ENCODE data around the gene ZNF584.
A peak's percentile ranks its signal among the peaks of the same experiment; 100 is the strongest.
"Not testable (repeated sequence)": the region's sequence is repeated elsewhere in the genome, so short reads cannot be mapped to it uniquely, and the experiment has no call there.

The ZNF584 gene

DNA sequence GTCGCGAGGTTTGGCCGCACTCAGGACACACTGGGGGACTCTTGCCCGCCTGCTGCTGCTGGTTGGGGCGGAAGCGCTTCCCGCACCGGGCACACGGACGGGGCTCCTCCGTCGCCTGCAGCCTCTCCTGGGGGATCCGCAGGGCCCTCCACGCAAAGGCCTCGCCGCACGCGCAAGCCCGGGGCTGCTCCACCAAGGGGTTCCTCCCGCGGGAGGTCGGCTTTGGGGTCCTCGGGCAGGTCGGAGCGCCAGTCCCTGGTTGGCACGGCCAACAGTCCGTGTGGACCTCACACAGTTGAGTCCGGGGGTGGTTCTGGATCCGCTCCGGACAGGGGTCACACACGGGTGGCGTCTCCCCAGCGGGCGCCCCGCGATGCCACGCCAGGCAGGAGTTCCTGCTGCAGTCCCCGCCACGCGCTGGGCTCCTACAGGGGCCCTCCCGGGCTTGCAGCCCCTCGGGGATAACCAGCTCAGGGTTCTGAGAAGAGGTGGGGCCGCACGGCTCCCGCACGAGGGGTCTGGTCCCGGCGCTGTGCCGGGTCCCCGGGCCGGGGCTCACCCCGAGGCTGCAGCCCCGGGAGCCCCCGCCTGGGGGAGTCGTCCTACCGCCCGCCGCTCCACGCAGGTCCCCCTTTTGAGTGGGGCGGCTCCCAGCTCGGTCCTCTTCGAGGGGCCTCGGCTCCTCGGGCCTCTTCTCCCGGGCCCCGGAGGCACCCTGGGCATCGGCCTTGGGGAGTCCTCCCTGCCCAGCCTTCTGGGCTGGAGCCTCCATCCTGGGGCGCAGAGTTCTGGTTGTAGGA lies 39.7 kb upstream of the ZNF584 start:
- Histone ChIP-seq H3K4me1 (ENCODE audit: insufficient read depth, insufficient read length) (peaks cover 4% of the 10 kb centered on the region), H3K9ac (ENCODE audit: insufficient read length, low read depth) (no peak overlapping the region), H3K9me3 (ENCODE audit: insufficient read depth, low read length) (no peaks in the 10 kb centered on the region), H3K27me3 (ENCODE audit: insufficient read depth, insufficient read length) (no peaks in the 10 kb centered on the region), H3K36me3 (ENCODE audit: insufficient read depth, insufficient read length, low read length) (peaks cover 17% of the 10 kb centered on the region), H3K4me3 (ENCODE audit: insufficient read length, low read depth) (no peak overlapping the region)
- TF ChIP-seq SUZ12 (IDR thresholded peaks at IDR 0.05; ENCODE audit: extremely low read depth, insufficient read depth, insufficient read length), result no peak
- no peak for TF ChIP-seq ZNF274 (IDR thresholded peaks at IDR 0.05; ENCODE audit: low read depth, low read length)
- no peak for TF ChIP-seq YY1 (IDR thresholded peaks at IDR 0.05; ENCODE audit: insufficient read depth, insufficient read length)
- no peak for DNase-seq (ENCODE audit: low read depth, low spot score)

DNA sequence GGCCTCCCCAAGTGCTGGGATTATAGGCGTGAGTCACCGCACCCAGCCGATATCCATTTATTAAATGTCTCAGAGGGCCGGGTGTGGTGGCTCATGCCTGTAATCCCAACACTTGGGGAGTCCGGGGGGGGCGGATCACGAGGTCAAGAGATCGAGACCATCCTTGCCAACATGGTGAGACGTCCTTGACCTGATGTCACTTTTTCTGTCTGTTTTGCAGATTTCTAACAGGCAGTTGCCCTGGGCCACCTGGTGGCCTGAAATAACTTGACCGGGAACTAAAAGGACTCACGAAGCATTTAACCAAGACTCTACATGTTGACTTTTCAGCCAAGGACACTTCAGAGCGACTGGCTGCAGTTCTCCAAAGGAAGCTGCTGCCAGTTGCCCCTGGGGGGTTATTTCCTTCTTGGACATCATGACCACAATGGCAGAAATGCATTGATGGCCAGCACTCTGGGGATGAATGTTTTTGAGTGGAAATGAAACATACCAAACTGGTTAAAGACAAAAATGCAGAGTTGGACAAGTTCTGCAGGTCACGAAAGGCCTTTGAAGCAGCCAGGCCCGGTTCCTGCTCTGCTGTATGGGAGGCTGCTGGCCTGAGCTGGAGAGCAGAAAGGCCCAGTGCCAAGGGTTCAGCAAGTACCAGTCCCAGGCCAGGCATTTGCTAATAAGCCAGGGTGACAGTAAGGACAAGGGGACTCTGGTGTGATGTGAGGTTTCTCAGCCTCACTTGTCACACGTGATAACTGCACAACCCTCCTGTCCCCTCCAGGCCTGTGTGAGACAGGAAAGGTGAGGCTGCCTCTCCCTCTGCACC lies 35.9 kb upstream of the ZNF584 start:
- H3K9ac ChIP-seq (ENCODE audit: insufficient read length, low read depth), result no peak overlapping the region
- no peak for TF ChIP-seq SUZ12 (IDR thresholded peaks at IDR 0.05; ENCODE audit: extremely low read depth, insufficient read depth, insufficient read length)
- no peak for TF ChIP-seq ZNF274 (IDR thresholded peaks at IDR 0.05; ENCODE audit: low read depth, low read length)
- TF ChIP-seq YY1 (IDR thresholded peaks at IDR 0.05; ENCODE audit: insufficient read depth, insufficient read length), result no peak
- no peak for DNase-seq (ENCODE audit: low read depth, low spot score)

DNA sequence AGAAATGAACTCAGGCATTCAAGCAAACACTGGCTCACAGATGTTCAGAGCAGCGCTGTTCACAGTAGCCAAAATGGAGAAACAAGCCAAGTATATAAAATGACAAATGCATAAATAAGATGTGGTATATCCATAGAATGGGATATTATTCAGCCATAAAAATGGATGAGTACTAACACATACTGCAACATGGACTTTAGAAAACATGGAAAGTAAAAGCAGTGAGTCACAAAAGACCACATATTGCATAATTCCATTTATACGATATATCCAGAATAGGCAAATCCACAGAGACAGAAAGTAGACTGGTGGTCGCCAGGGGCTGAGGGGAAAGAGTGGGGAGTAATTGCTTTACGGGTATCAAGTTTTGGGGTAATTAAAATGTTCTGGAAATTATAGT lies 34.2 kb upstream of the ZNF584 start:
- H3K9ac ChIP-seq (ENCODE audit: insufficient read length, low read depth), result no peak overlapping the region
- no peaks in the 10 kb centered on the region for H3K36me3 ChIP-seq (ENCODE audit: insufficient read depth, insufficient read length, low read length)
- H3K4me3 ChIP-seq (ENCODE audit: insufficient read length, low read depth), result no peak overlapping the region
- no peaks in the 10 kb centered on the region for H3K27me3 ChIP-seq (ENCODE audit: insufficient read depth, insufficient read length)
- TF ChIP-seq ZNF274 (IDR thresholded peaks at IDR 0.05; ENCODE audit: low read depth, low read length) (no peak), YY1 (IDR thresholded peaks at IDR 0.05; ENCODE audit: insufficient read depth, insufficient read length) (no peak), SUZ12 (IDR thresholded peaks at IDR 0.05; ENCODE audit: extremely low read depth, insufficient read depth, insufficient read length) (no peak)
- peaks cover 5% of the 10 kb centered on the region for H3K4me1 ChIP-seq (ENCODE audit: insufficient read depth, insufficient read length)
- DNase-seq (ENCODE audit: low read depth, low spot score), result no peak
- no peaks in the 10 kb centered on the region for H3K9me3 ChIP-seq (ENCODE audit: insufficient read depth, low read length)

More for the DNA sequence above, 35.9 kb upstream of the ZNF584 start:
- peaks cover 5% of the 10 kb centered on the region for H3K36me3 ChIP-seq (ENCODE audit: insufficient read depth, insufficient read length, low read length)
- no peaks in the 10 kb centered on the region for H3K27me3 ChIP-seq (ENCODE audit: insufficient read depth, insufficient read length)
- H3K9me3 ChIP-seq (ENCODE audit: insufficient read depth, low read length), result no peaks in the 10 kb centered on the region
- H3K4me1 ChIP-seq (ENCODE audit: insufficient read depth, insufficient read length), result peaks cover 3% of the 10 kb centered on the region
- no peak overlapping the region for H3K4me3 ChIP-seq (ENCODE audit: insufficient read length, low read depth)

DNA sequence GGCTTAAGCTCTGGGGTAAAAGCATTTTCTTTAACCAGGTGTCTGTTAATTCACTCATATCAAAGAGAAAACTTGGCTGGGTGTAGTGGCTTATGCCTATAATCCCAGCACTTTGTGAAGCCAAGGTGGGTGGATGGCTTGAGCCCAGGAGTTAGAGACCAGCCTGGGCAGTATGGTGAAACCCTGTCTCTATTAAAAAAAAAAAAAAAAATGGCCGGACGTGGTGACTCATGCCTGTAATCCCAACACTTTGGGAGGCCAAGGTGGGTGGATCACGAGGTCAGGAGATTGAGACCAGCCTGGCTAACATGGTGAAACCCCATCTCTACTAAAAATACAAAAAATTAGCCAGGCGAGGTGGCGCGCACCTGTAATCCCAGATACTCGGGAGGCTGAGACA lies 31.7 kb upstream of the ZNF584 start:
- not testable (repeated sequence) for H3K36me3 ChIP-seq (ENCODE audit: insufficient read depth, insufficient read length, low read length); H3K4me3 ChIP-seq (ENCODE audit: insufficient read length, low read depth); H3K9me3 ChIP-seq (ENCODE audit: insufficient read depth, low read length); H3K9ac ChIP-seq (ENCODE audit: insufficient read length, low read depth); DNase-seq (ENCODE audit: low read depth, low spot score); H3K4me1 ChIP-seq (ENCODE audit: insufficient read depth, insufficient read length); H3K27me3 ChIP-seq (ENCODE audit: insufficient read depth, insufficient read length)

DNA sequence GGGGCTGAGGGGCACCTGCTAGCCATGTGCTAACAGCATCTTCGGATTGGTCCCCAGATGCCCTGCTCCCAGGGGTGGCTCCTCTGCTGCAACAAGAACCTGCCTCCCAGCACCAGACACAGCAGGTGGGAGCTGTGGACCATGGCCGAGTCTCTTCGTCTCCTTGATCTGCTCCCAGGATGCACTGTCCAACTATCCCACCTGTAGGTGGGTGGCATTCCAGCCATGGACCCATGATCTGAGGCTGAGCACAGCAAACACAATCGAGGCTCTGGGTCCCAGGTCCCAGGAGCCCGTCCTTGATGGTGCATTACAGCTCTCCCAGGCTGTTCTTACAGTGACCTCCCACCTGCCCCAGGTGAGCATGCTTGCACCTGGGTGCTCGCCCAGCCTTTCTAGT lies 29.2 kb upstream of the ZNF584 start:
- Histone ChIP-seq H3K9ac (ENCODE audit: insufficient read length, low read depth) (no peak overlapping the region), H3K36me3 (ENCODE audit: insufficient read depth, insufficient read length, low read length) (no peaks in the 10 kb centered on the region), H3K4me1 (ENCODE audit: insufficient read depth, insufficient read length) (peaks cover 4% of the 10 kb centered on the region), H3K9me3 (ENCODE audit: insufficient read depth, low read length) (no peaks in the 10 kb centered on the region), H3K27me3 (ENCODE audit: insufficient read depth, insufficient read length) (no peaks in the 10 kb centered on the region), H3K4me3 (ENCODE audit: insufficient read length, low read depth) (no peak overlapping the region)
- TF ChIP-seq SUZ12 (IDR thresholded peaks at IDR 0.05; ENCODE audit: extremely low read depth, insufficient read depth, insufficient read length) (no peak), ZNF274 (IDR thresholded peaks at IDR 0.05; ENCODE audit: low read depth, low read length) (no peak), YY1 (IDR thresholded peaks at IDR 0.05; ENCODE audit: insufficient read depth, insufficient read length) (no peak)
- DNase-seq (ENCODE audit: low read depth, low spot score), result no peak

DNA sequence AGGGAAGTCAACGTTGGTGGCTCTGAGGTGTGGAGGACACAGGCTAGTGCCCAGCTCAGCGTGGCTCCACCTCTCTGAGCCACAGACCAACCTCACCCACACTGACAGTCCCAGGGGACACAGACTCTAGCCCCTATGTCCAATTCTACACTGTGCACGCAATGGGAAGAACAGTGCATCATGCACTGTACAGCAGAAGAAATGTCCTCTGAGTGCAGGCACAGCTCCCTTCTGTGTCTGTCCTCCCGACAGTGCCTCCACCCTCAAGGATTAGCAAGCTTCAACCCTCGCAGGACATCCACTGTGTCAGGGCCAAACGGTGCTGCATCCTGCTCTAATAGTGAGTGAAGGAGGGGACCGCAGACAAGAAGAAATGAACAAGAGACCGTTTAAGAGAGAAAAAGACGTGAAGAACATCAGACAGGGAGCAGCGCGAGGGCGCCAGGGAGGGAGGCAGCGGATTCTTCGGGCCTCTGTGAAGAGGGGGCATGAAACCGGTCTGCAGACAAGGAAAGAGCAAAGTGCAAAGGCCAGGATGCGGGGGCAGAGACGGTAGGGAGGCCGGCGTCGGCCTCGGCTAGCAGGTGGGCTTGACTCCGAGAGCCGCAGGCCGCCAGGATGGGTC lies 28.3 kb upstream of the ZNF584 start:
- Histone ChIP-seq H3K9me3 (ENCODE audit: insufficient read depth, low read length) (no peaks in the 10 kb centered on the region), H3K4me1 (ENCODE audit: insufficient read depth, insufficient read length) (peaks cover 6% of the 10 kb centered on the region)

More for the DNA sequence above, 28.3 kb upstream of the ZNF584 start:
- Histone ChIP-seq H3K4me3 (ENCODE audit: insufficient read length, low read depth) (peak overlapping the region; percentile 72), H3K27me3 (ENCODE audit: insufficient read depth, insufficient read length) (no peaks in the 10 kb centered on the region), H3K9ac (ENCODE audit: insufficient read length, low read depth) (peak overlapping the region; percentile 94), H3K36me3 (ENCODE audit: insufficient read depth, insufficient read length, low read length) (no peaks in the 10 kb centered on the region)
- no peak for DNase-seq (ENCODE audit: low read depth, low spot score)
- TF ChIP-seq ZNF274 (IDR thresholded peaks at IDR 0.05; ENCODE audit: low read depth, low read length), result no peak

All from NT2/D1 (cell line).